HepG2 (cell line): Measurements from ENCODE around the gene KRTAP6-1. TPM values are rescaled to one million over a fixed set of nuclear protein-coding genes. Genes with fewer than 3 reads are reported as not detected.

ENCODE experiments used
- ATAC-seq: fragments of 200-7000 bp; cut with Tn5 transposase; 3 replicates; pipeline ENCODE4 v1.9.1; 2020; ENCODE audit warnings: mild to moderate bottlenecking, moderate library complexity
- BruUV-seq: library from RNA; stranded (reverse); fragments of 400-500 nt; replicated peaks from 2 replicates; lab custom pipeline; 2021; lab: Mats Ljungman, UMichigan
- CTCF ChIA-PET: fragments of 300-600 bp; formaldehyde crosslinking; extraction: SDS; loops from one replicate; lab custom pipeline; 2021; ENCODE audit warnings: low total read pairs, inconsistent platforms, low intra/inter-chr PET ratio; lab: Yijun Ruan, JAX
- POLR2A ChIA-PET: fragments of 350-600 bp; sonication (Branson Sonifier 250); formaldehyde crosslinking; loops from one replicate; lab custom pipeline; 2020; ENCODE audit warnings: antibody characterized with exemption, inconsistent platforms; lab: Yijun Ruan, JAX
- DNase-seq: peaks from one replicate; pipeline ENCODE4 v3.0.0-alpha.2; 2015; ENCODE audit warnings: low spot score
- FAIRE-seq: peaks from 3 replicates; lab custom pipeline; 2011; peaks lifted over from hg19 to GRCh38; lab: Jason Lieb, UNC
- H2AFZ ChIP-seq: one replicate; pipeline ENCODE4 v1.6.1; 2011; ENCODE audit warnings: low read length, inconsistent platforms
- H3K27ac ChIP-seq: fragments of 300-600 bp; 3 replicates; pipeline ENCODE4 v1.8.0; 2011; ENCODE audit warnings: mixed run types, mild to moderate bottlenecking, mixed read lengths, low read length, inconsistent platforms; ENCODE audit not compliant: insufficient read depth; ENCODE audit errors: extremely low read length
- H3K27me3 ChIP-seq, 2 experiments: fragments of 200-600 bp in 1 of 2; 2 replicates in 1 of 2; 3 replicates in 1 of 2; pipeline versions ENCODE4 v1.6.0 to v1.8.0; 2011; ENCODE audit warnings: low read length in 2 of 2, mild to moderate bottlenecking in 2 of 2, moderate library complexity in 2 of 2, inconsistent platforms in 1 of 2; ENCODE audit not compliant: insufficient read depth in 2 of 2, control insufficient read depth in 1 of 2
- H3K36me3 ChIP-seq, 2 experiments: fragments of 200-600 bp in 1 of 2; replicated peaks in 1 of 2; 2 replicates in 1 of 2; 3 replicates in 1 of 2; pipeline versions ENCODE4 v1.5.1 to v1.8.0; 2011; ENCODE audit warnings: low read length in 2 of 2, inconsistent platforms in 1 of 2; ENCODE audit not compliant: insufficient read depth in 2 of 2, control insufficient read depth in 1 of 2
- H3K4me1 ChIP-seq: 2 replicates; pipeline ENCODE4 v1.5.1; 2012; ENCODE audit warnings: low read length, inconsistent platforms; ENCODE audit not compliant: insufficient read depth
- H3K4me2 ChIP-seq: 2 replicates; pipeline ENCODE4 v1.6.0; 2011; ENCODE audit warnings: low read depth, low read length, inconsistent platforms
- H3K4me3 ChIP-seq, 3 experiments: fragments of 200-600 bp in 1 of 3; sonication (generic), shearing (Covaris generic) in 1 of 3; replicated peaks in 1 of 3; 2 replicates each; pipeline ENCODE4 v1.5.1; 2011 to 2016; ENCODE audit warnings: low read length in 3 of 3, inconsistent platforms in 2 of 3, low read depth in 2 of 3, mild to moderate bottlenecking in 2 of 3, control low read depth in 1 of 3, mixed read lengths in 1 of 3; ENCODE audit not compliant: insufficient read depth in 1 of 3
- H3K79me2 ChIP-seq: one replicate; pipeline ENCODE4 v1.6.1; 2011; ENCODE audit warnings: low read length, inconsistent platforms; ENCODE audit not compliant: insufficient read depth
- H3K9ac ChIP-seq: 2 replicates; pipeline ENCODE4 v1.6.0; 2011; ENCODE audit warnings: mild to moderate bottlenecking, low read depth, low read length, inconsistent platforms; ENCODE audit not compliant: insufficient read depth
- H3K9me3 ChIP-seq: 2 replicates; pipeline ENCODE4 v1.5.1; 2012; ENCODE audit warnings: mild to moderate bottlenecking, low read length
- H4K20me1 ChIP-seq: 2 replicates; pipeline ENCODE4 v1.6.0; 2011; ENCODE audit warnings: inconsistent platforms, mild to moderate bottlenecking, low read length, moderate library complexity; ENCODE audit not compliant: insufficient read depth
- AFF4 ChIP-seq: sonication (generic); formaldehyde crosslinking; IDR thresholded peaks from 2 replicates; pipeline ENCODE4 v1.4.0; 2020; ENCODE audit warnings: missing genetic modification reagents
- CBFB ChIP-seq: sonication (generic); formaldehyde crosslinking; IDR thresholded peaks from 2 replicates; pipeline ENCODE4 v1.4.0; 2020; ENCODE audit warnings: missing genetic modification reagents
- FLYWCH1 ChIP-seq: sonication (generic); formaldehyde crosslinking; IDR thresholded peaks from 2 replicates; pipeline ENCODE4 v1.8.1; 2023; ENCODE audit warnings: mild to moderate bottlenecking, missing genetic modification reagents
- KAT7 ChIP-seq: IDR thresholded peaks from 2 replicates; pipeline ENCODE4 v1.6.1; 2018; ENCODE audit warnings: borderline replicate concordance, missing compliant biosample characterization
- LCORL ChIP-seq, 2 experiments: fragments of 450-650 bp in 1 of 2; sonication (generic) in 1 of 2; formaldehyde crosslinking in 1 of 2; IDR thresholded peaks; 2 replicates each; pipeline versions ENCODE4 v1.5.0 to v1.6.1; 2017 to 2020; ENCODE audit warnings: antibody characterized with exemption in 1 of 2, missing genetic modification reagents in 1 of 2
- NR2C2 ChIP-seq: sonication (generic); formaldehyde crosslinking; IDR thresholded peaks from 2 replicates; pipeline ENCODE4 v1.4.0; 2020; ENCODE audit warnings: missing genetic modification reagents, mild to moderate bottlenecking, moderate library complexity, borderline replicate concordance
- RFX5 ChIP-seq: IDR thresholded peaks from 2 replicates; pipeline ENCODE4 v1.6.1; 2011; ENCODE audit warnings: low read depth, low read length, improper control_type of control experiment
- SAP130 ChIP-seq: IDR thresholded peaks from 2 replicates; pipeline ENCODE4 v1.6.1; 2016; ENCODE audit warnings: low read depth
- SIN3B ChIP-seq: fragments of 150-350 bp; IDR thresholded peaks from 2 replicates; pipeline ENCODE4 v1.6.1; 2014; ENCODE audit warnings: low read length
- SNRNP70 ChIP-seq: fragments of 200-400 bp; formaldehyde crosslinking; IDR thresholded peaks from 2 replicates; pipeline ENCODE4 v1.6.1; 2017; ENCODE audit warnings: mild to moderate bottlenecking, low read depth, low read length, moderate library complexity
- ZFP41 ChIP-seq: sonication (generic); formaldehyde crosslinking; IDR thresholded peaks from 2 replicates; pipeline ENCODE4 v1.4.0; 2020; ENCODE audit warnings: mild to moderate bottlenecking, missing genetic modification reagents, borderline replicate concordance
- ZNF101 ChIP-seq: sonication (generic); formaldehyde crosslinking; IDR thresholded peaks from 2 replicates; pipeline ENCODE4 v1.4.0; 2020; ENCODE audit warnings: mild to moderate bottlenecking, low read depth, missing genetic modification reagents, borderline replicate concordance
- ZNF383 ChIP-seq: sonication (generic); formaldehyde crosslinking; IDR thresholded peaks from 2 replicates; pipeline ENCODE4 v1.4.0; 2020; ENCODE audit warnings: missing genetic modification reagents, mild to moderate bottlenecking, borderline replicate concordance
- ZNF484 ChIP-seq: sonication (generic); formaldehyde crosslinking; IDR thresholded peaks from 2 replicates; pipeline ENCODE4 v1.5.1; 2020; ENCODE audit warnings: mild to moderate bottlenecking, low read depth, missing genetic modification reagents, borderline replicate concordance
- ZNF770 ChIP-seq: sonication (generic); formaldehyde crosslinking; IDR thresholded peaks from 2 replicates; pipeline ENCODE4 v1.5.0; 2020; ENCODE audit warnings: mild to moderate bottlenecking, missing genetic modification reagents
- ZNF788 ChIP-seq: sonication (generic); formaldehyde crosslinking; IDR thresholded peaks from 2 replicates; pipeline ENCODE4 v1.5.0; 2020; ENCODE audit warnings: mild to moderate bottlenecking, missing genetic modification reagents, borderline replicate concordance
- in situ Hi-C: cut with HindIII; loops from 2 replicates; pipeline ENCODE4 v1.10.0; 2017; ENCODE audit warnings: low pct_unique_long_range_greater_than_20kb; ENCODE audit not compliant: extremely low pct_ligation_motif_present
- intact Hi-C: fragments of 100-400 bp; cut with micrococcal nuclease; formaldehyde crosslinking; loops from one replicate; pipeline ENCODE4 v1.10.0; 2022; ENCODE audit not compliant: unreplicated experiment
- polyA plus RNA-seq, 8 experiments: library from polyadenylated mRNA; depleted of rRNA in 3 of 8; stranded (reverse) in 7 of 8; unstranded in 1 of 8; fragments of >200 nt; fragmentation: Illumina TruSeq in 4 of 8; extraction: Trizol in 4 of 8; gene quantifications; 2 replicates each; pipeline versions ENCODE4 v1.2.1 to v1.2.3, GENCODE V29; 2011 to 2016; ENCODE audit warnings: low read depth in 4 of 8, missing spikeins in 1 of 8, mixed read lengths in 1 of 8; ENCODE audit not compliant: insufficient read depth in 1 of 8
- total RNA-seq, 5 experiments: library from RNA; depleted of rRNA; stranded (reverse); fragments of >200 nt; fragmentation: Illumina TruSeq; extraction: Trizol; gene quantifications; 2 replicates each; pipeline ENCODE4 v1.2.3, GENCODE V29; 2016; ENCODE audit warnings: low read depth in 1 of 5

Gene KRTAP6-1
- total and polyA plus RNA-seq, 2 of the 13 experiments (the other 11 are each of a cell fraction or from before 2014, with no cell fraction given) = not detected

DNA sequence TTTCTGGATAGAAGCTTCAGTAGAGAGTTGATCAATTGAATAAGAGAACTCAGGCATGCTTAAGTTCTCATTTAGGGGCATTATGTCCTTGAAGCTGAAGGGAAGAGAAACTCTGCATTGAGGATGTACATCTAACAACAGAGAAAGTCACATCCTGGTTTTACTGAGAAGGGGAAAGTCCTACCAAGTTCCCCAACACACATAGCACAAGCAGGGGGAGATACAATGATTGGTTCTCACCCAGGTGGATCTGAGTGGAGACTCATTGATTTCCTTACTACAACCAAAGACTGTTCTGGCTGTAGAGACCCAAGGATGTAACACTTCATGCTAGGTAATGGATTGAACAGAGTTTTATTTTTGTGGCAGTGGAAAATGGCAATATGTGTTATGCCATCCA, 1.5 kb upstream of the KRTAP6-1 start:
- CTCF ChIA-PET = no interaction called here

More for the DNA sequence above, 1.5 kb upstream of the KRTAP6-1 start:
- no peak for DNase-seq
- POLR2A ChIA-PET = no interaction called here
- H3K9ac ChIP-seq = no peak overlapping the region
- in situ Hi-C loops = no loop called here
- H3K27ac ChIP-seq = no peak overlapping the region
- no peaks in the 10 kb centered on the region for H3K27me3 ChIP-seq
- no peak overlapping the region for H2AFZ ChIP-seq
- H3K4me1 ChIP-seq = no peaks in the 10 kb centered on the region
- TF ChIP-seq LCORL (IDR thresholded peaks at IDR 0.05) (no peak), LCORL (CRISPR knock-in tag; IDR thresholded peaks at IDR 0.05) (no peak), KAT7 (no peak), FLYWCH1 (CRISPR knock-in tag) (no peak), ZNF383 (no peak), SNRNP70 (no peak), NR2C2 (CRISPR knock-in tag) (no peak), ZNF484 (CRISPR knock-in tag) (no peak), ZNF770 (CRISPR knock-in tag) (no peak), ZFP41 (CRISPR knock-in tag) (no peak), RFX5 (no peak), SIN3B (no peak), AFF4 (no peak), ZNF101 (no peak), SAP130 (CRISPR knock-in tag) (no peak), ZNF788 (CRISPR knock-in tag) (no peak), CBFB (CRISPR knock-in tag) (no peak)
- TF ChIP-seq, all 625 proteins: peak for 0
- Histone ChIP-seq H3K79me2 (no peaks in the 10 kb centered on the region), H4K20me1 (no peaks in the 10 kb centered on the region), H3K4me2 (no peak overlapping the region), H3K36me3 (no peaks in the 10 kb centered on the region), H3K4me3 (no peak overlapping the region), H3K9me3 (peaks cover 83% of the 10 kb centered on the region)
- ATAC-seq = no peak
- FAIRE-seq = no peak
- intact Hi-C loops = no loop called here
- no TSS peak for BruUV-seq
